Measurements from ENCODE around the gene ARHGAP27.
"Not testable (repeated sequence)": the region's sequence is repeated elsewhere in the genome, so short reads cannot be mapped to it uniquely, and the experiment has no call there.

DNA sequence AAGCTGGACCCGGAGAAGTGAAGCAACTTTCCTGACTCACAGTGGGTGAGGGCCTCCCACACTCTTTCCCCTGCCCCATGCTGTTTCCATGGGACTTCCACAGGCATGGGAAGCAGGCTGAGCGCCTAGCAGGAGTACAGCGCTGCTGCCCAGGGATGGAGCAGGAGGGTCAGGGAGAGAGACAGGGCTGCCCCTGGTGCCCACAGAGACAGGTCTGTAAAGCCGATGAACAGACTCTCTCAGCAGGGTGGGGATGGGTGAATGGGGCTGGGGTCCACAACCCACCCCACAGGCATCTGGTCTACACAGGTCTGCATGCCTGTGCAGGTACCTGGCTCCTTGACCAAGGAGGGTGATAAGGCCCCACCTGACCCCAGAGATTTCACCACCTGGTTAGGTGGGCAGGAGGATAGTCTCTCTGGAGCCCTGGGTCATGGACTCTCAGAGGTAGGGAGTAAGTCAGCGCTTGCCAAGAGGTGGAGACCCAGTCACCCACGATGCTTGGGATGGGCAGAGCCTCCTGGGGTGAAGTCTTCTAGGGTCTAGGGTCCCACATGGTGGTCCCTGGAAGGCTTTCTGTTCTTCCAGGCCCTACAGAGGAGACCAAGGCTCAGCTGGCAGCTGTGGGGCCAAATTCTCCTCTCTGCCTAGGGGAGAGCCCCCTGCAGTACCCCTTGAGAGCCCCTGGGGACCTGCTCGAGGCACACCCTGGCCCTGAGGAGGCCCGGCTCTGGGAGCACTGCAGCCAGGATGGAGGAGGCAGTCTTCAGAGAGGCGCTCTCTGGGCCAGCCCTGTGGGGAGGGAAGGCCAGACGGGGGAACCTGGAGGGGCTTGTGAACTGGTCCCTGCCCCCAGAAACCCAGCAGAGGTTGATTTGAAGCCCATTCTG is 10.9 kb upstream of the ARHGAP27 start:
- not testable (repeated sequence) for TF ChIP-seq POLR2AphosphoS5 (IDR thresholded peaks at IDR 0.05; ENCODE audit: borderline replicate concordance, low read depth, low read length); EZH2 (IDR thresholded peaks at IDR 0.05)

Measured in SK-N-MC (cell line).